A673 (cell line): ENCODE measurements around the gene GRHL1.

Experiments
- CTCF ChIP-seq: fragments of 300-800, 200-600 bp; sonication (generic); conservative IDR thresholded peaks from 2 replicates; pipeline ENCODE4 v1.5.1; 2017; ENCODE audit warnings: low read depth, mild to moderate bottlenecking, antibody characterized with exemption, low read length, moderate library complexity, mixed read lengths
- EZH2 ChIP-seq: fragments of 200-600 bp; sonication (generic); IDR thresholded peaks from 2 replicates; pipeline ENCODE4 v1.6.1; 2017; ENCODE audit warnings: borderline replicate concordance, low read depth, mild to moderate bottlenecking, mixed read lengths, antibody characterized with exemption, low read length; ENCODE audit not compliant: poor library complexity, severe bottlenecking

- no peak for TF ChIP-seq CTCF
- no peak for TF ChIP-seq EZH2
Observed at GRCh38 chr2:10004836-10005235, 53.3 kb downstream of the GRHL1 start.
